GM12878 (cell line): ENCODE measurements around the gene MPZL1. TPM values are rescaled to one million over a fixed set of nuclear protein-coding genes. Genes with fewer than 3 reads are reported as not detected.

ENCODE experiments used
- HCFC1 ChIP-seq: fragments of 150-350 bp; IDR thresholded peaks from 2 replicates; pipeline ENCODE4 v1.6.1; 2014; ENCODE audit warnings: low read length
- HSF1 ChIP-seq: fragments of 150-350 bp; IDR thresholded peaks from 2 replicates; pipeline ENCODE4 v1.6.1; 2014; ENCODE audit warnings: mild to moderate bottlenecking, low read depth, low read length
- IKZF2 ChIP-seq, 2 experiments: fragments of 450-650 bp; IDR thresholded peaks; 2 replicates each; pipeline ENCODE4 v1.6.1; 2017; ENCODE audit warnings: mild to moderate bottlenecking in 2 of 2, moderate library complexity in 2 of 2
- IRF4 ChIP-seq: IDR thresholded peaks from 2 replicates; pipeline ENCODE4 v1.6.1; 2011; ENCODE audit warnings: low read depth, low read length
- NKRF ChIP-seq: fragments of 450-650 bp; conservative IDR thresholded peaks from 2 replicates; pipeline ENCODE4 v1.6.1; 2017; ENCODE audit warnings: mild to moderate bottlenecking, moderate library complexity
- POLR2A ChIP-seq: IDR thresholded peaks from 2 replicates; pipeline ENCODE4 v1.6.1; 2011; ENCODE audit warnings: low read depth, mild to moderate bottlenecking, low read length
- STAT1 ChIP-seq: fragments of 450-650 bp; conservative IDR thresholded peaks from 2 replicates; pipeline ENCODE4 v1.6.1; 2014; ENCODE audit warnings: antibody characterized with exemption, mild to moderate bottlenecking
- polyA plus RNA-seq, 11 experiments: library from polyadenylated mRNA; depleted of rRNA in 4 of 11; unstranded in 6 of 11; stranded (reverse) in 5 of 11; fragments of >200 nt; fragmentation: Nextera tagmentation in 4 of 11; fragmentation: Illumina TruSeq in 1 of 11; extraction: Ambion mirVana in 4 of 11; extraction: Trizol in 1 of 11; gene quantifications; 1 replicate in 1 of 11; 2 replicates in 10 of 11; pipeline versions ENCODE4 v1.2.1 to v1.2.3, GENCODE V29; 2011 to 2016; ENCODE audit warnings: inconsistent platforms in 2 of 11, missing spikeins in 2 of 11, low read depth in 1 of 11
- total RNA-seq, 4 experiments: library from RNA; depleted of rRNA in 3 of 4; stranded (reverse); fragments of >200 nt in 3 of 4; fragmentation: Illumina TruSeq in 1 of 4; extraction: Trizol in 1 of 4; gene quantifications; 2 replicates each; pipeline versions ENCODE4 v1.2.1 to v1.2.3, GENCODE V29; 2013 to 2021
- TF ChIP-seq, protein P1 (sequence below): fragments of 450-650 bp; IDR thresholded peaks from 2 replicates; pipeline ENCODE4 v1.6.1; 2017; ENCODE audit warnings: borderline replicate concordance

Gene MPZL1
- total and polyA plus RNA-seq, 10 of the 15 experiments (the other 5 are each of a cell fraction or from before 2014, with no cell fraction given): 9.8 to 60.9 (median 45.9) TPM

DNA sequence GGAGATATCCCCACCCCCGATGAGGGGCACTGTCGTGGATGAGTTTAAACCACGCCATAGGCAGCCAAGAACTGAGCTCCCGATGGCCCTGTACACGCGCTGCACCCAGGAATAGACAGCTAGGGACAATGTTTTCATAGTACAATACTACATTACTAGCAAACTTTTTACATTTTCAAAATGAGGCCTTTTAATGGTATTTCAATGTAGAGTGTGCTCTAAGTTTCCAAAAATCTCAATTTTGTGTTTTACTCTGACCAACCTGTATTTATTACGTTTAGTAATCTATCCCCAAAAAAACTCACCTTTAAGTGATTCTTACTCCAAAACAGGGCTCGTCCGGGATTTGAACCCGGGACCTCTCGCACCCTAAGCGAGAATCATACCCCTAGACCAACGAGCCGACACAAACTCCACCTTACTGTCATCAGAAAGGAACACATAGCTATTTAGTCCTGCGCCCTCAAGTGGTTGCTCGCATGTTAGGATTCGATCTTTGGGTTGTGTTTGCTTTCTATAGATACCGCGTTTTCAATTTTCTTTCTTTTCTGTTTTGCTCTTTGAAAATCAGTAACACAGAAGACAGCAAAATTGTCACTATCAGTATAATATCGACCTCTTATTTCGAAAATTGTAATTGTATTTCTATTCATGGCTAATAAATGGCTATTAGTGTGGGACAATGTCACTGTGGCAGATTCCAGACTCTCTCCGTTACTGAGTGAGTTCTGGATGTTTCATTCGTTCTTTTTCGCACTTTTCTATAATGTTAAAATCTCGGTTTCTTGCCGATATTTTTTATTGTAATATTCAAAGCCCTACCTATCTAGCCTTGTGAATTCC is 6.4 kb upstream of the MPZL1 start (continued):
- TF ChIP-seq NKRF: 0 out of 2 replicates have a peak, but pooled peaks have one; percentile 20
- TF ChIP-seq, protein P1, sequence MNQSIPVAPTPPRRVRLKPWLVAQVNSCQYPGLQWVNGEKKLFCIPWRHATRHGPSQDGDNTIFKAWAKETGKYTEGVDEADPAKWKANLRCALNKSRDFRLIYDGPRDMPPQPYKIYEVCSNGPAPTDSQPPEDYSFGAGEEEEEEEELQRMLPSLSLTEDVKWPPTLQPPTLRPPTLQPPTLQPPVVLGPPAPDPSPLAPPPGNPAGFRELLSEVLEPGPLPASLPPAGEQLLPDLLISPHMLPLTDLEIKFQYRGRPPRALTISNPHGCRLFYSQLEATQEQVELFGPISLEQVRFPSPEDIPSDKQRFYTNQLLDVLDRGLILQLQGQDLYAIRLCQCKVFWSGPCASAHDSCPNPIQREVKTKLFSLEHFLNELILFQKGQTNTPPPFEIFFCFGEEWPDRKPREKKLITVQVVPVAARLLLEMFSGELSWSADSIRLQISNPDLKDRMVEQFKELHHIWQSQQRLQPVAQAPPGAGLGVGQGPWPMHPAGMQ: no peak
- peak; percentile 72; the same call in 1 of the 2 replicates for TF ChIP-seq IRF4
- 0 out of 2 replicates have a peak, but pooled peaks have one; percentile 55 for TF ChIP-seq STAT1
- peak in 1 of 2 experiments; percentile 65; a peak in 2 of 4 replicates for TF ChIP-seq IKZF2 (IDR thresholded peaks at IDR 0.05)
- TF ChIP-seq HSF1: peak; percentile 62; the same call in 1 of the 2 replicates
- no peak for TF ChIP-seq POLR2A
- TF ChIP-seq HCFC1: peak; percentile 50
